Astrocyte (in vitro differentiated cells and primary cell): ENCODE measurements around the gene RSPH3.

Source experiments
- CTCF ChIP-seq: IDR thresholded peaks from 2 replicates; pipeline ENCODE4 v1.5.1; 2011; ENCODE audit warnings: low read depth, mild to moderate bottlenecking, inconsistent platforms, low read length, moderate library complexity; ENCODE audit not compliant: insufficient read depth
- EZH2 ChIP-seq: IDR thresholded peaks from 2 replicates; pipeline ENCODE4 v1.6.1; 2012; ENCODE audit warnings: mild to moderate bottlenecking, low read length, inconsistent platforms; ENCODE audit not compliant: insufficient read depth

GRCh38 chr6:158987657-158988056 lies 12.3 kb downstream of the RSPH3 start:
- no peak for TF ChIP-seq CTCF
- TF ChIP-seq EZH2: no peak
